ENCODE measurements around the gene DLGAP1.

- TF ChIP-seq CTCF (conservative IDR thresholded peaks at IDR 0.05 in 1 of 2, IDR thresholded peaks at IDR 0.05 in 1 of 2; ENCODE audit: extremely low read depth in 1 of 2, insufficient read depth in 1 of 2, low read depth in 1 of 2, low read length in 2 of 2), result no peak
- TF ChIP-seq EZH2 (IDR thresholded peaks at IDR 0.05; ENCODE audit: borderline replicate concordance, low read length), result no peak
These were observed 256.2 kb downstream of the DLGAP1 start for GRCh38 chr18:4198956-4199355.
